Measurements from ENCODE around the gene SLC2A5.

Gene SLC2A5

GRCh38 chr1:9059891-9060744 is 9.3 kb downstream of the SLC2A5 start:
- no peak for DNase-seq

GRCh38 chr1:9058465-9058864 is 11.0 kb downstream of the SLC2A5 start:
- DNase-seq: no peak

- DNase-seq: no peak
These were observed 11.6 kb downstream of the SLC2A5 start for GRCh38 chr1:9057851-9058250.

DNA sequence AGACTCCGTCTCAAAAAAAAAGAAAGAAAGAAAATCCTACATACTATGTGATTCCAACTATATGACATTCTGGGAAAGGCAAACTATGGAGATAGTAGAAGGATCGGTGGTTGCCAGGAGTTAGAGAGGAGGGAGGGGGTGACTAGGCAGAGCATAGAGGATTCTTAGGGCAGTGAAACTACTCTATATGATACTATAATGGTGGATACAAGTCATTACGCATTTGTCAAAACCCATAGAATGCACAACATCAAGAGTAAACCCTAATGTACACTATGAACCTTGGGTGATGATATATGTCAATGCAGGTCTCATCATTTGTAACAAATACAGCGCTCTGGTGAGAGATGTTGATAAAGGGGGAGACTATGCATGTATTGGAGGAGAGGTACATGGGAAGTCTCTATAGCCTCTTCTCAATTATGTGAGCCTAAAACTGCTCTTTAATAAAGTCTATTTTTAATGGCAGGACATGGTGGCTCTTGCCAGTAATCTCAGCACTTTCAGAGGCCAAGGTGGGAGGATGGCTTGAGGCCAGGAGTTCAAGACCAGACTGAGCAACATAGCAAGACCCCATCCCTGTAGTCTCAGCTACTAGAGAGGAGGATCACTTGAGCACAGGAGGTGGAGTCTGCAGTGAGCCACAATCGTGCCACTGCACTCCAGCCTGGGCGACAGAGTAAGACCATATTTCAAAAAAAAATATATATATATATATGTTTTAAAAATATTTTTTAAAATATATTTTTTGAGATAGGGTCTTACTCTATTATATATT is 17.0 kb downstream of the SLC2A5 start:
- DNase-seq: no peak

GRCh38 chr1:9051379-9051778 is 18.1 kb downstream of the SLC2A5 start:
- no peak for DNase-seq

DNA sequence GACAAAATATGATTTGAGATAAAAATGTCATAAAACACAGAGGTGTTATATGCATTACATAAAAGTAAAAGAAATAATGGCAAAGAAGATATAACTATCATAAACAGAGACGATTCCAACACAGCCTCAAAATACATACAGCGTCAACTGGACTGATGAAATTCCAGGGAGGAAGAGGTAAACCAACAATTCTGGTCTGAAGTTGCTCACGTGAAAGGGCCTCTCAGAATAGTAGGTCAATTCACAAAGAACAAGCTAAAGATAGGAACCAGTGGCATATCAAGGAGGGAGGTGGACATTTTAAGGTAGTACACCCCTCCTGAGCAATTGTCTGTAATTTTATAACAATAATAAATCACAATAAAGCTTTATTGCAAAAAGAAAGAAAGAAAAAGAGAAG is 18.6 kb downstream of the SLC2A5 start:
- DNase-seq: no peak

DNA sequence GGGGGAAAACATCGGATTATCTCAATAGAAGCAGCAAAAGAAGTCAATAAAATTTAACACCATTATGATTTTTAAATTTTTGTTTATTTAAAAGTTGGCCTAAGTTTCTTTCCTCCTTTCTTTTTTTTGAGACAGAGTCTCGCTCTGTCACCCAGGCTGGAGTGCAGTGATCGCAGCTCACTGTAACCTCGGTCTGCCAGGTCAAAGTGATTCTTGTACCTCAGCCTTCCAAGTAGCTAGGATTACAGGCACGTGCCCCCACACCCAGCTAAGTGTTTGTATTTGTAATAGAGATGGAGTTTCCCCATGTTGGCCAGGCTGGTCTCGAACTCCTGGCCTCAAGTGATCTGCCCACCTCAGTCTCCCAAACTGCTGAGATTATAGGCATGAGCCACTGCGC is 20.9 kb downstream of the SLC2A5 start:
- DNase-seq: no peak

- DNase-seq: no peak
These were observed 22.4 kb downstream of the SLC2A5 start for GRCh38 chr1:9047019-9047418.

DNA sequence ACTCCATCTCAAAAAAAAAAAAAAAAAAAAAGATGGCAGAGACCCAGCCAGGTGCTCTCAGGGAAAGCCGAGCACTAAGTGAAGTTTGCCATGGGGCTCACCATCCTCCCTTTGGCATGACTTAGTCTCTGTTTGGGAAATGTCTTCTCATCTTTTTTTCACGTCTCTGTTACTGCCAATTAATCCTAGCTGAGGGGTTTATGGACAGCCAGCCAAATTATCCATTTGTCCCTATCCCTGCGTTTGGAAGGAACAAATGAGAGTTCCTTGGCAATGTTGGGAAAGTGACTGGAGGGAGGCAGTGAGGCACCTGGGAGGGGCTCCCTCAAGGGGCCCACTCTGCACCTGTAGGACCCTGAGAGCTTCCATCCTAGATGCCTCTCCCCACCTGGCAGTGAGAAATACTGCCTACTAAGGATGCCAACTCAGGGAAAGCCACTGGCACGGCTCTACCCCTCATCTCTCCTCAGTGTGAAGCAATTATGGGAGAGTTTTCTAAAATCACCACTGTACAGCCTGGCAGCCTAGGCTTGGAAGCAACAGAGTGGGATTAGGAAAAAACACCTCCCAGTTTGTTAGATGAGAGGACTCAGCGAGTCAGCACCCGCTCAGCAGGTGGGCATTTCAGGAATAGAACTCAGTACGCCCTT is 23.4 kb downstream of the SLC2A5 start:
- no peak for DNase-seq

DNA sequence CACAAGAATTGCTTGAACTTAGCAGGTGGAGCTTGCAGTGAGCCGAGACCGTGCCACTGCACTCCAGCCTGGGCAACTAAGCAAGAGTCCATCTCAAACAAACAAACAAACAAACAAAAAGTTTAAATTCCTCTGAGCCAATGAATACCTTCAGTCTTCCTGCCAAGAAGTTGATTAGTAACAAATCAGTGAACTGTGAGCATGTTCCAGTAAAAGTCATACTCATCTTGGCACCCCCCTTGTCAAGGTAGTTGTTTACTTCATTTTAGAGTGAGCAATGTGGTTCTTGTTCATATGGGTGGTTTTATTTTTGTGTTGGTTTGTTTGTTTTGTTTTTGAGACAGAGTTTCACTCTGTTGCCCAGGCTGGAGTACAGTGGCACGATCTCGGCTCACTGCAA is 25.2 kb downstream of the SLC2A5 start:
- no peak for DNase-seq

DNA sequence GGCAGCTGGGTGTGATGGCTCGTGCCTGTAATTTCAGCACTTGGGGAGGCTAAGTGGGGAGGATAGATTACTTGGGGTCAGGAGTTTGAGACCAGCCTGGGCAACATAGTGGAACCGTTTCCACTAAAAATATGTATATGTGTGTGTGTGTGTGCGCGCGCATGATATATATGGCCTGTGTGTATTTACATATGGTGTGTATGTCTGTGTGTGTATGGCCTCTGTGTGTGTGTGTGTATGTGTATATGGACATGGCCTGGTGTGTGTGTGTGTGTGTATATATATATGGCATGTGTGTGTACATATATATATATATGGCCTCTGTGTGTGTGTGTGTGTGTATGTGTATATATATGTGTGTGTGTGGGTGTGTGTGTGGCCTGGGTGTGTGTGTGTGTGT is 27.2 kb downstream of the SLC2A5 start:
- no peak for DNase-seq

DNA sequence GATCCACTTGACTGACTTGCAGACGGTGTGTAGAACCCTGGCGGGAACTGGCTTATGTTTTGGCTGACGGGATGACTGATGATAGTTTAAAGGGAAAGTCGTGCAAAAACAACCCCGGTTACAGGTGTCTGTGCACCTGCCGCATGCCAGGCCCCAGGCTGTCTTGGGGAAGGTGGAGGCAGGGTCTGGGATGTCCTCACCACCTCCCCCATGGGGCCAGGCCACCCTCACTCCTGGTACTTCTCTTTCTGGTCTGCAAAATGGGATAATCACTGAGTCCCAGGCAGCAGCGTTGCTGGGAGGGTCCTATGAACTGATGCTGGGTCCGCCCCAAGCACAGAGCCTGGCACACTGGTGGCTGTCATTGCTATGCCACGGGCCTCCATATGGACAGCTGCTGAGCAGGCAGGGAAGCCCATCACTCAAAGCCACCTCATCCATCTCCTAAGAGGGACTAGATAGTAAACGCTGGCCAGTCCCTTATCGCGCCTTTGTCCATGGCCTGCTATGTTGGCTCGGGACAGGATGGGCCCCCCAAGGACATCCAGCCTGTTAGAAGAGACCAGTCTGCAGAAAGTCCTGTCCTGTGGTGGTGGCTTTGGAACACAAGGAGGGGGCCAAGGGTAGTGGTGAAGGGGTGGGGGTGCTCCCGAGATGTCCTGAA is 28.2 kb downstream of the SLC2A5 start:
- DNase-seq: no peak

GRCh38 chr1:9040659-9041030 is 28.8 kb downstream of the SLC2A5 start:
- DNase-seq: no peak

- DNase-seq: no peak
These were observed 29.4 kb downstream of the SLC2A5 start for GRCh38 chr1:9039761-9040658.

DNA sequence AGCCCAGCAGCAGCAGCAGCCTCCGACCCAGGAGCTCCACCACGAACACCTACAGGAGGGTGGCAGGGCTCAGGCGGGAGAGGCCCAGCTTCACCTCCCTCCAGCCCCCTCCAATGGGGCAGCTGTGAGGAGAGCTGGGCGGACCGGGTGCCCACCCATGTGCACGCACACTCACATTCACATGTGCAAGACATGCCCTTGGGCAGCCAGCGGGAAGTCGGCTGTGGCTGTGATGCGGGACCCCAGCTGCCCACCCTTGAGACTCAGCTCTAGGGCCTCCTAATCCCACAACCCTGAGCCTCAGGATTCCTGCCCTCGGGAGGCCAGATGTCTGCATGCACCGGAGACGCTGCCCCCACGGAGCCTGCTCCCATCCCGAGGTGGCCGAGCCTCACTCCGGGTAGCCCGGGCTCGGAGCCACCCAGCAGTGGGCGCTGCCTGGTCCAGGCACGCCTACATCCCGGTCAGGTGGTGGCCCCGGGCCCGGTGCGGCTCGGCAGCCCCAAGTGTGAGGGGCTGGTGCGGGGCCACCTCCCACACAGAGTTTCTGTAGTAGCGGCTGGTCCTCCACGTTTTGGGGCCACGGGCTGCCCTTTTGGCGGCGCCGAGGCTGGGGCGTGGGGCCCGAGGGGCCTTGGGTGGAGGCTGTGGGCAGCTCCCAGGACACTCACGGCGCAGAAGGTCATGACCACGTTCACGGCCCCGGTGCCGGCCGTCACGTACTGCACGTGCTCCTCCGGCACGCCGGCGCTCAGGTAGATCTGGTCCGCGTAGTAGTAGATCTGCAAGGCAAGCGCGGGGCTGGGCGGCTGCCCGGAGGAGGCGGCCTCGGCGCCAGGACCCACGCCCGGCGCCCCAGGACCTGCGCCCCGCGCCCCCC is 30.3 kb downstream of the SLC2A5 start:
- DNase-seq: no peak

GRCh38 chr1:9038338-9038650 is 31.1 kb downstream of the SLC2A5 start:
- DNase-seq: no peak

DNA sequence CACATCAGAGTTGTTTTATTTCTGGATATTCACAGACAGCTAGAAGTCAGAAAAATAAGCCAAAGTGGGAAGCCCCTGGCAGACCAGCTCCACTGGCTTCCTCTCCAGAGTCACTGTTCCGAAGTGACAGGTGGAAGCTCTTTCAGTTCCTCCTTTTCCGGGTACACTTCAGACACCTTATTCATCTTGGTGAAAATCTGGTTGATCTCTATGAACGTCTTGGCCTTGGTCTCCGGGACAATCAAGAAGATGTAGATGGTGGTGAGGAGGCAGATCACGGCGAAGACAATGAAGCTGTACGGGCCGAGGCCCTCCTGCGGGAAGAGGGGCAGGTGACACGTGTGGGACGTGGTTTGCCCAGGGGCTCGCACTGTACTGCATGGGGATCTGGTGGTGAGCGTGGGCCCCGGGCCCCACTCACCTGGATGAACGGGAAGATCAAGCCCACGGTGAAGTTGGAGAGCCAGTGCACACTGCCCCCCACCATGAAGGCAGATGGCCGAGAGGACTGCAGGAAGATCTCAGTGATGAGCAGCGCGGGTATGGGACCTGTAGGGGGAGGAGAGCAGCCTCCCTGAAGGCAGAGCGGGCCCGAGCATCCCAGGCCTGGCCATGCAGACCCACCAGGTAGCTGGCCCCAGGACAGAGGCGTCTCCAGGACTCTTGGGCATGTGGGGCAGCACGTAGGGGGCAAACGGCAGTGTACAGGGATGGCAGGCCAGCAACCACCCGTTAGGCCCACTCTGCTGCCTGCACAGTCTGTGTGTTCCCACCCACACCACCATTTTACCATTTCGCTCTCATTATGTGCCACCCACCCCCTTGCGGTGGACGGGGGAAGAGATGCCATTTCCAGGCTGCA is 31.7 kb downstream of the SLC2A5 start:
- DNase-seq: no peak

- DNase-seq: no peak
These were observed 34.2 kb downstream of the SLC2A5 start for GRCh38 chr1:9035226-9035625.

DNA sequence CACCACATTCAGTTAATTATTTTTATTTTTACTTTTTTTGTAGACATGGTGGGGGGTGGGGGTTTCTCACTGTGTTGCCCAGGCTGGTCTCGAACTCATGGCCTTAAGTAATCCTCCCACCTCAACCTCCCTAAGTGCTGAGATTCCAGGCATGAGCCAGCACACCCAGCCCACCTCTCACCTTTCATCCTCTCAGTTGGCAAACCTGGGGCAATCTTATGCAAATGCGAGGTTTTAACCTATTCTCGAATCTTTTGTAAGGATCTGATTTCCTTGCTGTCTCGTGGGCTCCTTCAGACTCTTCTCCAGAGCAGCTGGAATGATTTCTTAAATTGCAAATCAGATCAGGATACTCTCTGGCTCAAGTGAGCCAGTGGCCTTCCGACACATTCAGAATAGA is 36.1 kb downstream of the SLC2A5 start:
- DNase-seq: no peak

All from NCI-H2171 treated with DMSO at 0.1 percent for 48 hours (cell line).